ENCODE measurements around the gene PPP2R5C. TPM values are rescaled to one million over a fixed set of nuclear protein-coding genes. Genes with fewer than 3 reads are reported as not detected.

Gene PPP2R5C
- polyA plus RNA-seq, 3 donors: 61.9 to 72.5 (median 64.0) TPM

- Mint-ChIP-seq H3K4me1 (peaks cover 50% of the 10 kb centered on the region), H3K27ac (peak overlapping the region; percentile 84 to 97 (median 94)), H3K27me3 (ENCODE audit: low read depth in 3 of 3) (no peaks in the 10 kb centered on the region), H3K4me3 (no peak overlapping the region), H3K9me3 (no peaks in the 10 kb centered on the region), H3K36me3 (peaks cover 30 to 32% of the 10 kb centered on the region in 2 donors)
- H2AFZ ChIP-seq (ENCODE audit: insufficient read depth, low read depth, low read length, poor library complexity, severe bottlenecking): no peak overlapping the region
- peaks cover 26% of the 10 kb centered on the region for H4K20me1 ChIP-seq (ENCODE audit: insufficient read depth, low read length)
- no peak for DNase-seq
- H3K36me3 ChIP-seq (replicated peaks in 1 of 2; ENCODE audit: control insufficient read depth in 1 of 2, insufficient read depth in 2 of 2, low read length in 2 of 2): peaks cover 9 to 10% of the 10 kb centered on the region in 2 donors
- no peak overlapping the region for H3K4me2 ChIP-seq (replicated peaks; ENCODE audit: extremely low read depth, low read length, poor library complexity, severe bottlenecking)
- no peaks in the 10 kb centered on the region for H3K9me3 ChIP-seq (replicated peaks in 1 of 2; ENCODE audit: control insufficient read depth in 1 of 2, insufficient read depth in 1 of 2, low read length in 2 of 2)
- TF ChIP-seq CTCF (IDR thresholded peaks at IDR 0.05): no peak
- no peak overlapping the region for H3K4me3 ChIP-seq (replicated peaks in 1 of 3; ENCODE audit: low read depth in 2 of 3, low read length in 3 of 3)
- intact Hi-C loops (cut with micrococcal nuclease): loop anchor here (5.0 to 10.0 kb wide), 4 partner anchors 33 to 170 kb away; no protein-coding TSS in a partner anchor
- no peak overlapping the region for H3K9ac ChIP-seq (ENCODE audit: insufficient read depth, low read length, poor library complexity, severe bottlenecking)
- no peaks in the 10 kb centered on the region for H3K27me3 ChIP-seq (ENCODE audit: control insufficient read depth in 2 of 2, insufficient read depth in 2 of 2, low read length in 2 of 2)
- WGBS (ENCODE audit: insufficient coverage): 50% methylated on average over 2 of the region's 8 CpGs
- H3K4me1 ChIP-seq (ENCODE audit: control insufficient read depth in 1 of 2, insufficient read depth in 2 of 2, low read length in 2 of 2): peaks cover 28 to 31% of the 10 kb centered on the region in 2 donors
- H3K79me2 ChIP-seq (ENCODE audit: insufficient read depth, low read length): peaks cover 93% of the 10 kb centered on the region
- peak overlapping the region; percentile 3 to 82 for H3K27ac ChIP-seq (ENCODE audit: low read depth in 1 of 2, low read length in 2 of 2)
Observed at GRCh38 chr14:101875041-101875726, 113.7 kb downstream of the PPP2R5C start.

GRCh38 chr14:101875727-101876554, 114.4 kb downstream of the PPP2R5C start:
- peaks cover 9 to 10% of the 10 kb centered on the region in 2 donors for H3K36me3 ChIP-seq (replicated peaks in 1 of 2; ENCODE audit: control insufficient read depth in 1 of 2, insufficient read depth in 2 of 2, low read length in 2 of 2)
- H2AFZ ChIP-seq (ENCODE audit: insufficient read depth, low read depth, low read length, poor library complexity, severe bottlenecking): no peak overlapping the region
- H3K4me3 ChIP-seq (replicated peaks in 1 of 3; ENCODE audit: low read depth in 2 of 3, low read length in 3 of 3): peak overlapping the region in 1 of 3 experiments; percentile 47
- no peaks in the 10 kb centered on the region for H3K27me3 ChIP-seq (ENCODE audit: control insufficient read depth in 2 of 2, insufficient read depth in 2 of 2, low read length in 2 of 2)
- H3K79me2 ChIP-seq (ENCODE audit: insufficient read depth, low read length): peaks cover 93% of the 10 kb centered on the region
- H3K27me3 Mint-ChIP-seq (ENCODE audit: low read depth in 3 of 3): no peaks in the 10 kb centered on the region
- peaks cover 24% of the 10 kb centered on the region for H4K20me1 ChIP-seq (ENCODE audit: insufficient read depth, low read length)
- H3K9me3 Mint-ChIP-seq: no peaks in the 10 kb centered on the region
- no peak overlapping the region for H3K9ac ChIP-seq (ENCODE audit: insufficient read depth, low read length, poor library complexity, severe bottlenecking)
- H3K4me1 ChIP-seq (ENCODE audit: control insufficient read depth in 1 of 2, insufficient read depth in 2 of 2, low read length in 2 of 2): peaks cover 28 to 31% of the 10 kb centered on the region in 2 donors
- intact Hi-C loops (cut with micrococcal nuclease): loop anchor here (2.0 to 10.0 kb wide), 5 partner anchors 33 to 171 kb away; no protein-coding TSS in a partner anchor
- H3K27ac Mint-ChIP-seq: peak overlapping the region; percentile 84 to 97 (median 94)
- no CpG with 5 or more reads among the region's 8 CpGs for WGBS (ENCODE audit: insufficient coverage)
- peak overlapping the region; percentile 24 to 35 for H3K4me3 Mint-ChIP-seq
- peaks cover 50% of the 10 kb centered on the region for H3K4me1 Mint-ChIP-seq
- peak overlapping the region in 1 of 2 donors; percentile 82 for H3K27ac ChIP-seq (ENCODE audit: low read depth in 1 of 2, low read length in 2 of 2)
- TF ChIP-seq CTCF (IDR thresholded peaks at IDR 0.05): no peak
- no peaks in the 10 kb centered on the region for H3K9me3 ChIP-seq (replicated peaks in 1 of 2; ENCODE audit: control insufficient read depth in 1 of 2, insufficient read depth in 1 of 2, low read length in 2 of 2)
- peak in 1 of 3 donors; percentile 20 for DNase-seq
- H3K36me3 Mint-ChIP-seq: peaks cover 31 to 32% of the 10 kb centered on the region in 2 donors
- peak overlapping the region; percentile 64 for H3K4me2 ChIP-seq (replicated peaks; ENCODE audit: extremely low read depth, low read length, poor library complexity, severe bottlenecking)

All from CD14-positive monocyte (primary cell).